HG03469 (cell line): Measurements from ENCODE around the gene BFSP2.
A peak's percentile ranks its signal among the peaks of the same experiment; 100 is the strongest.
"Not testable (repeated sequence)": the region's sequence is repeated elsewhere in the genome, so short reads cannot be mapped to it uniquely, and the experiment has no call there.

Experiments used
- ATAC-seq: cut with Tn5 transposase; IDR thresholded peaks from one replicate; pipeline ENCODE4 v1.9.1; 2021; ENCODE audit warnings: mild to moderate bottlenecking, moderate library complexity, moderate number of reproducible peaks; ENCODE audit not compliant: unreplicated experiment

BFSP2 gene

DNA sequence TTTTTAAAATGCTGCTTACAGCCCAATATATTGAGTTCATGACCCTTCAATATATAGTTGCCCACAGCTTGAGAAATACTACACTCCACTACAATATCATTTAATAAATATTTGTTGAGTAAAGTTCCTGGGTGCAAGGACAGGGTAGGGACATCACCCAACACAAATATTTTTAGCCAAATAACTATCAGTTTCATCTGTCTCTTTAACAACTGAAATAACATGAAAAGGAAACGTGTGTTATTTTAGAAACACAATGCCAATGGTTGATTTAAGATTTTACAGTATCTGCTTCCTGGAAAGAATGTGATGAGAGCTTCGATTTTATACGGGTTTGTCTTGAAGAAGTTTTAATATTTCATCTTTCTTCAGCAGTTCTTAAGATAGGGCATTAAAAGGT lies 106.0 kb downstream of the BFSP2 start:
- ATAC-seq, result peak; percentile 7

DNA sequence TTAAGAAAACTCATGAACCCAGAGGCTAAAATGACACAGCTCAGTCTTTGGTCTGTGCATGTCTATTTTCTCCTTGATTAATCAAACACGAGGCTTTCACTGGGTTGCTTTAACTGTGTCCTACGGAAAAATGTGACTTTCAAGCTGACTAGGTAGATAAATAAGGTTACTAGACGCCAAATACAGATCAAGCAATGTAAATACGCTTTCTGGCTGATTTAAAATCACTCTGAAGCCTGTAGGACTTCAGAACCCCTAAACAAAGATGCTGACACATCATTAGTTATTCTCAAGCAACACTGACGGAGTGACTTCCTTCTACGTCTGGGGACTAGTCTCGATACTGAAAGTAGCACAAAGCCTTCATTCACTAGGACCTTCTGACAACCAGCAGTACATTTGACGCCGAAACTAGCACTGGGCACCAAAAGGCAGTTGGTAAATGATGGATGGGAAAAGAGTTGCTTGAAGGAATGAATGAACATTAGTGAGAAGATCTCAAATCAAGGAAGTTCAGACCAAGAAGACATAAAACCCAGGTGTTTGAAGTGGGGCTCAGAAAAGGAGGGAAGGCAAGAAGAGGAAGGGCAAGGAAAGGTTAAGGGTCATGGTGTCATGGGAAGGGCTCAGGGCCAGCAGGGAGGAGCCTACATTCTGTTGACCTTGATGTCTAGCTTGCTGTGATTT lies 106.5 kb downstream of the BFSP2 start:
- peak; percentile 95 for ATAC-seq

GRCh38 chr3:133509488-133509887 lies 109.6 kb downstream of the BFSP2 start:
- ATAC-seq, result no peak

- no peak for ATAC-seq
These were observed 112.7 kb downstream of the BFSP2 start for GRCh38 chr3:133512416-133513089.

DNA sequence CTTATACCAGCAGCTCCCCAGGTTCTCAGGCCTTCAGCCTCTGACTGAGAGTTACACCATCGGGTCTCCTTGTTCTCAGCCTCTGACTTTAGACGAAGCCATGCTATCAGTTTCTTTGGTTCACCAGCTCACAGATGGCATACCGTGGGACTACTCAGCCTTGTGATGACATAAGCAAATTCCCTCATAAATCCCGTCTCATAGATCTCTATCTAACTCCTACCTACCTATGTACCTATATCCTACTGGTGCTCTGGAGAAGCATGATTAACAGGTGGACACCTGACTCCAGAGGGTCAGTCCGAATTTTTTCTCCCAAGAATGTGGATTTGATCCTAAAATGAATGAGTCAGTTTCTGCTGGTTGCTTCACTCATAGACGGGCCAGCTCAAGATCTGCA lies 114.6 kb downstream of the BFSP2 start:
- no peak for ATAC-seq

- ATAC-seq, result no peak
These were observed 115.3 kb downstream of the BFSP2 start for GRCh38 chr3:133515127-133515526.

DNA sequence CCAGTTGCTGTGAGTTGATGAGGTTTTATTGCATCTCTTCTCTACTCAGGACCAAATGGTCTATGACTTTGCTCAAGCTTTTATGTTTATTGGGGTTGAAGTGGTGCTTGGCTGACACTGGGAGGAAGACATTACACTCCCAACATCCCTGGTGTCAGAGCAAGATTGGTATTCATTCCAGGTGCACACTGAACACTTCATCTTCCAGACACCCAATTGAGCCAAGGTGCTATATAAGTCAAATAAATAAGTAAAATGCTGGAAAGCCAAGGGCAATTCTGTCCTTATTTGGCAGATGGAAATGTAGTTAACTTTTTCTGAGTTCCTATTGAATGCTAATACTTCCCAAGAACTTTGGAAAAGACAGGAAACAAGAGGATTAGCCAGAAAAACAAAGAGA lies 120.4 kb downstream of the BFSP2 start:
- ATAC-seq, result no peak

- not testable (repeated sequence) for ATAC-seq
These were observed 121.1 kb downstream of the BFSP2 start for GRCh38 chr3:133520938-133521337.

GRCh38 chr3:133521946-133522345 lies 122.1 kb downstream of the BFSP2 start:
- ATAC-seq, result no peak

DNA sequence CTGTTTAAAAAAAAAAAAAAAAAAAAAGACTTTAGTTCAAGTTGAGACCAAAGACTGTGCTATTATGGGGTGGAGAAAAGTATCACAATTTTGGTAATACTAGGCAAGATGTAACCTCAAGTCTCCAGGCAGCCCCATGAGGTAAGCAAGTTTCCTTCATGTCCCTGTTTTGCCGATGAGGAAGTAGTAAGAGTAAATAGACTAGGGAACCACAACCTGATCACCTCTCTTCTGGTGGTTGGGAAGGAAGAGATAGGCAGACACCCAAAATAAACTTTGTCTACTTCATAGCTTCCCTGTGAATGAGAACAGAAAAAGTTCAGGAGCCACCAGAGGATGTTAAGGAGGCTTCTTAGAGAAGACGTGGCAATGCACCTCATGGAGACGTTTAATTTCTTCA lies 123.9 kb downstream of the BFSP2 start:
- ATAC-seq, result not testable (repeated sequence)
